Upper lobe of right lung (tissue), 1 donor: ENCODE results near the gene ITGA4. TPM values are rescaled to one million over a fixed set of nuclear protein-coding genes. Genes with fewer than 3 reads are reported as not detected.

Experiments used
- ATAC-seq: fragments of 200-7000 bp; cut with Tn5 transposase; one replicate; pipeline ENCODE4 v1.9.1; 2020; ENCODE audit warnings: mild to moderate bottlenecking, moderate library complexity
- DNase-seq: peaks from one replicate; pipeline ENCODE4 v3.0.0-alpha.2; 2020
- H3K27ac ChIP-seq: fragments of 200-600 bp; one replicate; pipeline ENCODE4 v1.8.0; 2022
- H3K27me3 ChIP-seq: fragments of 200-600 bp; one replicate; pipeline ENCODE4 v1.8.0; 2022; ENCODE audit warnings: mild to moderate bottlenecking
- H3K36me3 ChIP-seq: fragments of 200-600 bp; one replicate; pipeline ENCODE4 v1.8.0; 2022
- H3K4me1 ChIP-seq: fragments of 200-600 bp; one replicate; pipeline ENCODE4 v1.8.0; 2022
- H3K4me3 ChIP-seq: fragments of 200-600 bp; one replicate; pipeline ENCODE4 v1.8.0; 2022; ENCODE audit warnings: mild to moderate bottlenecking
- H3K9me3 ChIP-seq: fragments of 200-600 bp; one replicate; pipeline ENCODE4 v1.8.0; 2022
- intact Hi-C: fragments of 100-400 bp; cut with DNase I; formaldehyde crosslinking; loops from one replicate; pipeline ENCODE4 v1.11.0; 2022
- total RNA-seq: library from RNA; stranded (reverse); fragmentation: NEBNext Ultra II Directional; extraction: Animal tissue kit (Norgen Biotek cat#: 25700); gene quantifications from one replicate; pipeline ENCODE4 v1.2.1, GENCODE V29; 2021
- TF ChIP-seq, protein P1 (sequence below): fragments of 200-600 bp; IDR thresholded peaks from one replicate; pipeline ENCODE4 v1.8.0; 2022; ENCODE audit warnings: antibody characterized with exemption
- donor health status: DM: no; HTN: yes; CAD: no; lungs with severe emphysema.

ITGA4 gene
- total RNA-seq, 1 donor from 2014 or later = 18.4 TPM

DNA sequence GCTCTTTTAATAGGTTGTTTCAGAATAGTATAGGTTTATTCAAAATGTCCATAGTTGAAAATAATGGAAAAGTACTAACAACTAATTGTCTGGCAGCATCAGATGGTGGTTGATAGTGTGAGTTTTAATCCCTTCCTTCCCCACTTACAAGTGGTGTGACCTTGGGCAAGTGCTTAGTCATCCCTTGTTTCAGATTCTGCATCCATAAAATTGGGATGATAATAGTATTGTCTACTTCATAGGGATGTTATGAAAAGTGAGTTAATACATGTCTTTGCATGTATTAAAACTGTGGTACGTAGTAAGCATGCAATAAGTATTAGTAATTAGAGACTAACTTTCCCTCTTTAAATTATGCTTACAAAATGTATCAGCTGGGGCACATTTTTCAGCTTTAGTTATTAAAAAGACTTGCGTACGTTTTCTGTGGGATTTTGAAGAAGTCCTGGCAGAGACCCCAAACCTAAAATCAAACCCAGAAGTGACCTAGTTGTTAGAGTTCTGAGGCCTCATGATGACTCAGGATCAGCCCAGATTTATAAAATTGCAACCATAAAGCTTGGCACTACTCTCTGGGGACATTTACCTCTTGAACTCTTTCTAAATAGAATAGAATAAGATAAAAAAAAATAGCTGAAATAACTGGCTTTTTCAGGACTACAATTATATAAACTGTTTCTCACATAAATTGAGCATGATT, 8.6 kb downstream of the ITGA4 start:
- Histone ChIP-seq H3K36me3 (no peaks in the 10 kb centered on the region), H3K27ac (no peak overlapping the region), H3K4me1 (peaks cover 8% of the 10 kb centered on the region), H3K4me3 (no peak overlapping the region), H3K9me3 (no peaks in the 10 kb centered on the region), H3K27me3 (no peaks in the 10 kb centered on the region)
- DNase-seq (no peak), ATAC-seq (no peak)
- intact Hi-C loops = loop anchor here (10.0 kb wide), 1 partner anchor 361 kb away; no protein-coding TSS in a partner anchor
- TF ChIP-seq, protein P1, sequence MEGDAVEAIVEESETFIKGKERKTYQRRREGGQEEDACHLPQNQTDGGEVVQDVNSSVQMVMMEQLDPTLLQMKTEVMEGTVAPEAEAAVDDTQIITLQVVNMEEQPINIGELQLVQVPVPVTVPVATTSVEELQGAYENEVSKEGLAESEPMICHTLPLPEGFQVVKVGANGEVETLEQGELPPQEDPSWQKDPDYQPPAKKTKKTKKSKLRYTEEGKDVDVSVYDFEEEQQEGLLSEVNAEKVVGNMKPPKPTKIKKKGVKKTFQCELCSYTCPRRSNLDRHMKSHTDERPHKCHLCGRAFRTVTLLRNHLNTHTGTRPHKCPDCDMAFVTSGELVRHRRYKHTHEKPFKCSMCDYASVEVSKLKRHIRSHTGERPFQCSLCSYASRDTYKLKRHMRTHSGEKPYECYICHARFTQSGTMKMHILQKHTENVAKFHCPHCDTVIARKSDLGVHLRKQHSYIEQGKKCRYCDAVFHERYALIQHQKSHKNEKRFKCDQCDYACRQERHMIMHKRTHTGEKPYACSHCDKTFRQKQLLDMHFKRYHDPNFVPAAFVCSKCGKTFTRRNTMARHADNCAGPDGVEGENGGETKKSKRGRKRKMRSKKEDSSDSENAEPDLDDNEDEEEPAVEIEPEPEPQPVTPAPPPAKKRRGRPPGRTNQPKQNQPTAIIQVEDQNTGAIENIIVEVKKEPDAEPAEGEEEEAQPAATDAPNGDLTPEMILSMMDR = no peak

DNA sequence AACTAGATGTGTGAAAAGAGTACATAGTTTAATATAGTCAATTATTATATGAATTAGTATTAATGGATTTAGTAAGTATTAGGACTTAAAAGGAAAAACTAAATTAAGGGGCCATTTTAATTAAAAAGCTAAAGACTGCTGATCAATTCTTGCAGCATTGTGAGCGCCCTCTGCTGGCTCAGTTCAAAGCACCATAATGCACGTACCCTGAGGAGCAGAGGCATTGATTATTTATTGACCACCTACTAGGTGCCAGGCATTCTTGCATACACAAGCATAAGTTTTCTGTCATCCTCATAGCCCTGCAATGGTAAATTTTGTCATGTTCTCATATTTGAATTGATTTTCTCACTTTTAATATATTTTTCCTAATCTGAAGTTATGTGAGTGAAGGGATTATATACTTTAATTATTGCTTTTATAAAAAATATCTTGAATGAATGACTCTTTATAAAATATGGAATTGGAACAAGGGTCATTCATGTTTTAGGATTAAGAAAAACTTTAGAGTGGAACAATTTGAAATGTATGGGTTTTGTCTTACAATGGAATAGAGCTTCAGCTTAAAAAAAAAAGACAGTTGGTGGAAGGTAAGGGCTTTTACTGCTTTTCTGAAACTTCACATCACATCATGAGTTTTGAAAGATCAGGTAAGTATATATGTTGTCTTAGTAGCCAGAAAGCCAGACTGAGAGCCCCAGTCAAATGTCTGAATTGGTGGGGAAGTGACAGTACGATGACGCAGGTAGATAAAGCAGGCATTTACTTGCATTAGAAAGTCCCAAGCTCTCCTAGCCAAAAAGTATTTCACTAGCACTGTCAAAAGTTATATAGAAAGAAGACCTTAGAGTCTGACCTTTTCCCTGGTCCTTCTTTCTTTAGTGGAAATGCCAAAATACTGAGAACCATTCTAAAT, 9.7 kb downstream of the ITGA4 start:
- no peak overlapping the region for H3K4me3 ChIP-seq
- H3K4me1 ChIP-seq = peaks cover 8% of the 10 kb centered on the region
- no peaks in the 10 kb centered on the region for H3K9me3 ChIP-seq
- ATAC-seq = peak; percentile 59
- intact Hi-C loops = loop anchor here (10.0 kb wide), 1 partner anchor 362 kb away; no protein-coding TSS in a partner anchor
- no peaks in the 10 kb centered on the region for H3K36me3 ChIP-seq
- TF ChIP-seq, protein P1 = peak; percentile 83
- DNase-seq = peak; percentile 75
- H3K27me3 ChIP-seq = no peaks in the 10 kb centered on the region
- H3K27ac ChIP-seq = no peak overlapping the region

DNA sequence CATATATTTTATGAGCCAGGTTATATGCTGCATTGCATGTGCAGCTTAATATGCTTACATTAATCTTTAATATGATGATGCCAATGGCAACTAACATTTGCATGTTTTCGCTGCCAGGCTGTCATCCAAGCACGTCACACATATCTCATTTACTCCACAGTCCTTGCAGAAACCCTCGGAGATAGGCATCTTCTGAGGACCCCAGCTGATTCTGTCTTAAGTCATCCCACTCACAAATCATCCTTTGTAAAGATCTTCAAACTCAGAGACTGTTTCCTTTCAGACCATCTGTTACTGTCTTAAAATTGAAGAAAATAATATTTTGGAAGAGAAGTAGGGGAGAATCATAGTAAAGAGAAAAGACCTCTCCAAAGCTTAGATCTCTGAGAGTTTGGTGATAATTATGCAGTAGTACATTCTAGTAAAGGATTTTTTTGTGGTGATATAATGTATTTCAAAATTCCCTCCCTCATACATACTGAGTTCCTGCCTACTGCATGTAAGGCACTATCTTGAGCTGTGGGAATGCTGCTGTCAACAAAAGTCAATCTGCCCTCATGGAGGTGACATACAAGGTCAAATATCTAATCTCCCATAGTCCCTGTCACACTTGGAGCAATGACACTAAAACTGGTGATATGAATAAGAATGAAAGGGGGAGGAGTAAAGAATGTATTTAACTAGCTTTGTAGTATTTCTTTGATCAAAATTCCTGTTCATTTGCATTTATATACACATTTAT, 11.0 kb downstream of the ITGA4 start:
- Histone ChIP-seq H3K4me1 (peaks cover 8% of the 10 kb centered on the region), H3K4me3 (no peak overlapping the region), H3K9me3 (no peaks in the 10 kb centered on the region), H3K36me3 (no peaks in the 10 kb centered on the region), H3K27me3 (no peaks in the 10 kb centered on the region), H3K27ac (no peak overlapping the region)
- TF ChIP-seq, protein P1 = no peak
- DNase-seq (no peak), ATAC-seq (no peak)
- intact Hi-C loops = loop anchor here (10.0 kb wide), 1 partner anchor 363 kb away; no protein-coding TSS in a partner anchor

DNA sequence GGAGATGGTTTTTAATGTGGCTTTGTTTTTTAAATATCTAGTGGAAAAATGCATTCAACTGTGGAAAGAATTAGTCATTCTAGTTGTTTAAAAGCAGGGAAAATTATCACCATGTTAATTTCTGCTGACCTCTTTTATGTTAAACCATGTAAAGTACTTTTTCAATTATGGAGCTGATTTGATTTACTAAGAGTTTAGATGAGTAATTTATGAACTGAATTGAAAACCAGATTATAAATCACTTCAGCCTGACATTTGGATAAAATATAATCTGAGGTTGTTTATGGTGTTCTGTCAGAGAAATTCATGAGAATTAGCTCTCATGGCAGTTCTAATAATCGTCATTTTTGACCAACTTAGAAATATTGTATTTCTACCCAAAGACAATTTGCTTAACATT, 11.6 kb downstream of the ITGA4 start:
- Histone ChIP-seq H3K4me1 (peaks cover 8% of the 10 kb centered on the region), H3K4me3 (no peak overlapping the region), H3K9me3 (no peaks in the 10 kb centered on the region), H3K27me3 (no peaks in the 10 kb centered on the region), H3K36me3 (no peaks in the 10 kb centered on the region), H3K27ac (no peak overlapping the region)
- no peak for DNase-seq
- intact Hi-C loops = loop anchor here (10.0 kb wide), 1 partner anchor 364 kb away; no protein-coding TSS in a partner anchor
- TF ChIP-seq, protein P1 = no peak
- ATAC-seq = no peak

DNA sequence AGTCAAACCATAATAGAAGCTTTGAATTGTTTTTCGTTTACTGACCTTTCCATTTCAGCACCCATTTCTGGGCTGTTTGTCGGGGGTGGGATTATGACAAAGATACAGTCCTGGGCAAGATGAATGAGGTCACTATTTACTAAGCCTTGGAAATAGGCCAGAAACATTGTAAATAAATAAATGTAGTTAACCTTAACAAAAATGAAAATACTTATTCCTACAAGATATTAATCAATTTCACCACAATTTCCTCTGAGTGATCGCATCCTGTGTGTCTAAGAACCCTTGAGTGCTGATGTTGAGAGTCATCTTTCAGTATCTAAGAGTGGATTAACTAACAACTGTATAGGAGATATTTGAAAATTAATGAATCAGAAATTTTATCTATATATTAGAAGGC, 14.0 kb downstream of the ITGA4 start:
- DNase-seq (no peak), ATAC-seq (no peak)
- TF ChIP-seq, protein P1 = no peak
- Histone ChIP-seq H3K9me3 (no peaks in the 10 kb centered on the region), H3K36me3 (no peaks in the 10 kb centered on the region), H3K27me3 (no peaks in the 10 kb centered on the region), H3K4me1 (peaks cover under 1% of the 10 kb centered on the region), H3K27ac (no peak overlapping the region), H3K4me3 (no peak overlapping the region)
- intact Hi-C loops = no loop called here
